K562 (cell line): Measurements from ENCODE around the gene SPRY4. TPM values are rescaled to one million over a fixed set of nuclear protein-coding genes. Genes with fewer than 3 reads are reported as not detected.

Source experiments
- ATAC-seq: fragments of 200-7000 bp; cut with Tn5 transposase; 3 replicates; pipeline ENCODE4 v1.9.1; 2020; ENCODE audit warnings: moderate library complexity
- BruUV-seq: library from RNA; stranded (reverse); fragments of 400-500 nt; replicated peaks from 2 replicates; lab custom pipeline; 2021; lab: Mats Ljungman, UMichigan
- CTCF ChIA-PET: fragments of 300-600 bp; formaldehyde crosslinking; extraction: SDS; loops from one replicate; lab custom pipeline; 2021; ENCODE audit warnings: low intra/inter-chr PET ratio; lab: Yijun Ruan, JAX
- POLR2A ChIA-PET: fragments of 300-600, 350-650 bp; sonication (Branson Sonifier 250); formaldehyde crosslinking; extraction: SDS; loops from one replicate; lab custom pipeline; 2021; ENCODE audit warnings: antibody characterized with exemption, inconsistent platforms; lab: Yijun Ruan, JAX
- DNase-seq, 4 experiments: peaks; one replicate each; pipeline versions ENCODE4 v3.0.0 to v3.0.0-alpha.2; 2011 to 2018; ENCODE audit warnings: low spot score in 3 of 4, mixed read lengths in 3 of 4; ENCODE audit errors: extremely low read depth in 1 of 4
- FAIRE-seq: peaks from 2 replicates; lab custom pipeline; 2011; peaks lifted over from hg19 to GRCh38; lab: Jason Lieb, UNC
- H2AFZ ChIP-seq: 2 replicates; pipeline ENCODE4 v1.6.0; 2011; ENCODE audit warnings: low read depth, low read length, control low read depth, inconsistent platforms
- H3K27ac ChIP-seq: fragments of 200-600 bp; 3 replicates; pipeline ENCODE4 v1.8.0; 2011; ENCODE audit warnings: low read depth, mild to moderate bottlenecking, control low read depth, inconsistent platforms, low read length, moderate library complexity, mixed read lengths; ENCODE audit errors: extremely low read depth
- H3K27me3 ChIP-seq, 2 experiments: fragments of 300-600 bp in 1 of 2; 2 replicates in 1 of 2; 3 replicates in 1 of 2; pipeline versions ENCODE4 v1.6.0 to v1.8.0; 2011; ENCODE audit warnings: inconsistent platforms in 2 of 2, low read length in 2 of 2, mild to moderate bottlenecking in 1 of 2, mixed read lengths in 1 of 2, moderate library complexity in 1 of 2; ENCODE audit not compliant: control insufficient read depth in 2 of 2, insufficient read depth in 2 of 2
- H3K36me3 ChIP-seq: fragments of 300-600 bp; 3 replicates; pipeline ENCODE4 v1.8.0; 2011; ENCODE audit warnings: mild to moderate bottlenecking, low read length, inconsistent platforms; ENCODE audit not compliant: control insufficient read depth, insufficient read depth
- H3K4me1 ChIP-seq, 2 experiments: fragments of 200-600 bp in 1 of 2; replicated peaks in 1 of 2; 2 replicates in 1 of 2; 3 replicates in 1 of 2; pipeline versions ENCODE4 v1.5.1 to v1.8.0; 2011; ENCODE audit warnings: inconsistent platforms in 2 of 2, low read length in 2 of 2, mild to moderate bottlenecking in 1 of 2, mixed read lengths in 1 of 2, moderate library complexity in 1 of 2; ENCODE audit not compliant: control insufficient read depth in 2 of 2, insufficient read depth in 2 of 2
- H3K4me2 ChIP-seq: 2 replicates; pipeline ENCODE4 v1.6.1; 2011; ENCODE audit warnings: low read length, control low read depth, inconsistent platforms, mixed read lengths; ENCODE audit not compliant: insufficient read depth
- H3K4me3 ChIP-seq: fragments of 200-600 bp; sonication (generic), shearing (Covaris generic); 2 replicates; pipeline ENCODE4 v1.5.1; 2016; ENCODE audit warnings: control low read depth, inconsistent platforms
- H3K79me2 ChIP-seq: fragments of 200-600 bp; 3 replicates; pipeline ENCODE4 v1.8.0; 2011; ENCODE audit warnings: low read length, inconsistent platforms; ENCODE audit not compliant: control insufficient read depth, insufficient read depth
- H3K9ac ChIP-seq, 2 experiments: 2 replicates each; pipeline versions ENCODE4 v1.6.0 to v1.6.1; 2011; ENCODE audit warnings: low read depth in 2 of 2, low read length in 2 of 2, control low read depth in 1 of 2, inconsistent platforms in 1 of 2, mild to moderate bottlenecking in 1 of 2, mixed read lengths in 1 of 2; ENCODE audit not compliant: insufficient read depth in 1 of 2
- H3K9me1 ChIP-seq: one replicate; pipeline ENCODE4 v1.6.0; 2011; ENCODE audit warnings: inconsistent platforms, mild to moderate bottlenecking, low read length, moderate library complexity; ENCODE audit not compliant: control insufficient read depth, insufficient read depth
- H3K9me3 ChIP-seq: replicated peaks from 2 replicates; pipeline ENCODE4 v1.5.1; 2011; ENCODE audit warnings: low read depth, low read length, inconsistent platforms; ENCODE audit not compliant: control insufficient read depth, insufficient read depth
- H4K20me1 ChIP-seq: replicated peaks from 2 replicates; pipeline ENCODE4 v1.6.1; 2011; ENCODE audit warnings: low read length, inconsistent platforms, mixed read lengths; ENCODE audit not compliant: control insufficient read depth, insufficient read depth
- FIP1L1 ChIP-seq: fragments of 200-400 bp; formaldehyde crosslinking; IDR thresholded peaks from 2 replicates; pipeline ENCODE4 v1.6.1; 2018; ENCODE audit warnings: mild to moderate bottlenecking, low read depth, low read length; ENCODE audit not compliant: poor library complexity, severe bottlenecking
- GATAD2A ChIP-seq: fragments of 450-650 bp; IDR thresholded peaks from 2 replicates; pipeline ENCODE4 v1.6.1; 2017
- POLR2G ChIP-seq: fragments of 200-400 bp; formaldehyde crosslinking; IDR thresholded peaks from 2 replicates; pipeline ENCODE4 v1.6.1; 2017; ENCODE audit warnings: low read depth, mild to moderate bottlenecking, antibody characterized with exemption, low read length, moderate library complexity
- PTTG1 ChIP-seq: fragments of 450-650 bp; IDR thresholded peaks from 2 replicates; pipeline ENCODE4 v1.6.1; 2016; ENCODE audit warnings: low read depth, mild to moderate bottlenecking, missing genetic modification characterization, missing compliant biosample characterization
- RBFOX2 ChIP-seq: fragments of 200-400 bp; formaldehyde crosslinking; IDR thresholded peaks from 2 replicates; pipeline ENCODE4 v1.6.1; 2017; ENCODE audit warnings: low read depth, mild to moderate bottlenecking, low read length, moderate library complexity
- WGBS: fragments of 100-300 bp; shearing (Covaris generic); methylation state at CpG from one replicate; pipeline ENCODE4 v1.1.6; 2016; ENCODE audit warnings: low coverage, mixed read lengths; ENCODE audit not compliant: insufficient coverage; ENCODE audit errors: missing lambda C conversion rate; 5-methylcytosine and 5-hydroxymethylcytosine counted together
- in situ Hi-C: fragments of 300-500 bp; cut with MboI; formaldehyde crosslinking; loops from 4 replicates; pipeline ENCODE4 v1.15.0; 2018; ENCODE audit warnings: inconsistent platforms, mixed read lengths
- intact Hi-C: fragments of 100-400 bp; cut with micrococcal nuclease; formaldehyde crosslinking; loops from 2 replicates; pipeline ENCODE4 v1.14.2; 2022
- polyA plus RNA-seq, 8 experiments: library from polyadenylated mRNA; depleted of rRNA in 4 of 8; stranded (reverse) in 5 of 8; unstranded in 3 of 8; fragments of >200 nt; fragmentation: Nextera tagmentation in 2 of 8; fragmentation: Illumina TruSeq in 1 of 8; extraction: Ambion mirVana in 2 of 8; extraction: Trizol in 1 of 8; gene quantifications; 2 replicates each; pipeline versions ENCODE4 v1.2.1 to v1.2.3, GENCODE V29; 2011 to 2014; ENCODE audit warnings: inconsistent platforms in 1 of 8, missing spikeins in 1 of 8
- total RNA-seq, 7 experiments: library from RNA; depleted of rRNA in 6 of 7; stranded (reverse); fragments of >200 nt in 6 of 7; fragmentation: Illumina TruSeq in 2 of 7; extraction: Trizol in 2 of 7; gene quantifications; 2 replicates each; pipeline versions ENCODE4 v1.2.1 to v1.2.3, GENCODE V29; 2011 to 2021; ENCODE audit warnings: low replicate concordance in 1 of 7

The SPRY4 gene
- total and polyA plus RNA-seq, 9 of the 15 experiments (the other 6 are each of a cell fraction or from before 2014, with no cell fraction given): 2.6 to 24.2 (median 9.5) TPM

DNA sequence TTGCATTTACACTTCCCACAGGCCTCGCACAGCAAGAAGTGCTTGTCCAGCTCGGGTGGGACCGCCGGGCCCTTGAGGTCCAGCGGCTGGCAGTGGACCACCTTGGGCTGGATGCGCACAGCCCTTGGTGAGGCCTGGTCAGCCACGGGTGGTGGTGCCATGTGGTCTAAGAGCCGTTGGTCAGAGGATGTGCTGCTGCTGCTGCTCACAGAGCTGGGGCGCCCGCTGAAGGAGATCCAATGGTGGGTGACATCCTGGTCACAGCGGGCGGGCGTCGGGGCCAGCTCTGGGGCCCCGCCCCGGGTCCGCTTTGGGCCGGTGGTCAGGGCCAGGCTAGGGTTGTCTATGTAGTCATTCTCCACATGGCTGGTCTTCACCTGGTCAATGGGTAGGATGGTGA is 10.2 kb downstream of the SPRY4 start:
- POLR2A ChIA-PET: interaction anchor here (0.6 kb wide), 1 partner anchor 376 kb away, joined by 3 read pairs; no protein-coding TSS in a partner anchor
- H3K9me1 ChIP-seq: no peaks in the 10 kb centered on the region
- ATAC-seq (no peak), FAIRE-seq (no peak), DNase-seq (no peak)
- H3K4me3 ChIP-seq: no peak overlapping the region
- H3K4me1 ChIP-seq: peaks cover under 1 to 6% of the 10 kb centered on the region in 2 experiments; a peak in 3 of 5 replicates
- H4K20me1 ChIP-seq: peaks cover 24% of the 10 kb centered on the region; the same call in 1 of the 2 replicates
- H3K36me3 ChIP-seq: peaks cover 88% of the 10 kb centered on the region; the same call in 2 of the 3 replicates
- H3K79me2 ChIP-seq: peaks cover 65% of the 10 kb centered on the region
- H3K4me2 ChIP-seq: no peak overlapping the region
- TF ChIP-seq POLR2G (peak; percentile 74), PTTG1 (tag) (no peak), RBFOX2 (peak; percentile 78)
- no peaks in the 10 kb centered on the region for H3K9me3 ChIP-seq
- H2AFZ ChIP-seq: no peak overlapping the region
- BruUV-seq: no TSS peak
- intact Hi-C loops (no loop called here), in situ Hi-C loops (no loop called here)
- no peak overlapping the region for H3K27ac ChIP-seq
- no peak overlapping the region for H3K9ac ChIP-seq
- CTCF ChIA-PET: no interaction called here
- WGBS: 98% methylated on average over 17 of the region's 18 CpGs
- H3K27me3 ChIP-seq: no peaks in the 10 kb centered on the region

DNA sequence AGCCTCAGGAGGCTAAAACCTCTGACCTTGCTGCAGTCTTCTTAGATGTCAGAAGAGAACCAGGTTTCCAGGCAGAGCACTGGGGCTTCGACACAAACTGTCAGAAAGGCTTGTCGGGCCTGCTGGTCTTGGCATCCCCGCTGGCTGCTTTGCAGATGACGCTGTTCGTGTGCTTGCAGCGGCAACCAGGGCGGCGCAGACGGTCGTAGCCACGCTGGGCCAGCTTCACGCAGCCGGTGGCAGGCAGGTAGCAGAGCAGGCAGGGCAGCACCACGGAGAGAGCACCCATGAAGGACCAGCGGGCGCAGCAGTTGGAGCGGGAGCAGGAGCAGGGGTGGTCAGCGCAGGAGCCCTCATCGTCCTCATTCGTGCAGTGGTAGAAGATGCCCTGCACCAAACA is 10.7 kb downstream of the SPRY4 start:
- no peak for ATAC-seq
- no peaks in the 10 kb centered on the region for H3K9me1 ChIP-seq
- ChIA-PET POLR2A (interaction anchor here (0.6 to 4.9 kb wide), 2 partner anchors 17 to 376 kb away, joined by 3 to 38 read pairs; no protein-coding TSS in a partner anchor), CTCF (no interaction called here)
- H3K9ac ChIP-seq: 0 out of 4 replicates have a peak overlapping the region, but pooled peaks of 1 of the 2 experiments have one; percentile 7
- in situ Hi-C loops (no loop called here), intact Hi-C loops (no loop called here)
- no peak overlapping the region for H2AFZ ChIP-seq
- 99% methylated on average over 18 of the region's 20 CpGs for WGBS
- BruUV-seq: no TSS peak
- H3K36me3 ChIP-seq: peaks cover 83% of the 10 kb centered on the region; the same call in 2 of the 3 replicates
- H3K9me3 ChIP-seq: no peaks in the 10 kb centered on the region
- H3K4me1 ChIP-seq: peaks cover 0 to 6% of the 10 kb centered on the region in 2 experiments; a peak in 2 of 5 replicates
- no peak for FAIRE-seq
- H4K20me1 ChIP-seq: peaks cover 24% of the 10 kb centered on the region; the same call in 1 of the 2 replicates
- H3K79me2 ChIP-seq: peaks cover 60% of the 10 kb centered on the region
- TF ChIP-seq GATAD2A: no peak
- peak; percentile 30 for TF ChIP-seq FIP1L1
- DNase-seq: no peak
- H3K27me3 ChIP-seq: no peaks in the 10 kb centered on the region
- no peak overlapping the region for H3K27ac ChIP-seq
- H3K4me3 ChIP-seq: no peak overlapping the region
- no peak overlapping the region for H3K4me2 ChIP-seq
